Caco-2 (cell line): ENCODE measurements around the gene AEBP2. TPM values are rescaled to one million over a fixed set of nuclear protein-coding genes. Genes with fewer than 3 reads are reported as not detected.

Experiments
- BruUV-seq: library from RNA; stranded (reverse); fragments of 400-500 nt; replicated peaks from 2 replicates; lab custom pipeline; 2021; lab: Mats Ljungman, UMichigan
- CTCF ChIA-PET: fragments of 300-600 bp; sonication (Branson Sonifier 250); formaldehyde crosslinking; loops from one replicate; lab custom pipeline; 2022; ENCODE audit warnings: antibody characterized with exemption; lab: Charles Lee
- POLR2A ChIA-PET: fragments of 300-600 bp; sonication (Branson Sonifier 250); formaldehyde crosslinking; loops from one replicate; lab custom pipeline; 2022; ENCODE audit warnings: antibody characterized with exemption; lab: Charles Lee
- DNase-seq, 2 experiments: peaks; one replicate each; pipeline versions ENCODE4 v3.0.0 to v3.0.0-alpha.2; 2020 to 2022
- H3K27me3 ChIP-seq: replicated peaks from 2 replicates; pipeline ENCODE4 v1.6.0; 2011; ENCODE audit warnings: low read length; ENCODE audit not compliant: control insufficient read depth, insufficient read depth
- H3K36me3 ChIP-seq: 2 replicates; pipeline ENCODE4 v1.5.1; 2011; ENCODE audit warnings: low read length; ENCODE audit not compliant: control insufficient read depth, insufficient read depth
- H3K4me1 ChIP-seq: fragments of 250-450 bp; sonication (Bioruptor Pico); 2 replicates; pipeline ENCODE4 v1.5.1; 2020; ENCODE audit warnings: mild to moderate bottlenecking
- H3K4me3 ChIP-seq: 2 replicates; pipeline ENCODE4 v1.5.1; 2011; ENCODE audit warnings: low read depth, mild to moderate bottlenecking, control low read depth, low read length
- H3K9me3 ChIP-seq: fragments of 250-450 bp; sonication (Bioruptor Pico); 2 replicates; pipeline ENCODE4 v1.5.1; 2020; ENCODE audit warnings: mild to moderate bottlenecking, moderate library complexity
- H3K27ac Mint-ChIP-seq: one replicate; pipeline ENCODE4 v1.8.0; 2022; ENCODE audit warnings: mixed read lengths; ENCODE audit not compliant: unreplicated experiment
- H3K27me3 Mint-ChIP-seq: one replicate; pipeline ENCODE4 v1.8.0; 2022; ENCODE audit warnings: mixed read lengths; ENCODE audit not compliant: insufficient read depth, unreplicated experiment
- H3K36me3 Mint-ChIP-seq: one replicate; pipeline ENCODE4 v1.8.0; 2022; ENCODE audit warnings: mild to moderate bottlenecking, mixed read lengths; ENCODE audit not compliant: insufficient read depth, unreplicated experiment
- H3K4me1 Mint-ChIP-seq: one replicate; pipeline ENCODE4 v1.8.0; 2022; ENCODE audit warnings: low read depth, mixed read lengths; ENCODE audit not compliant: unreplicated experiment
- H3K4me3 Mint-ChIP-seq: one replicate; pipeline ENCODE4 v1.8.0; 2022; ENCODE audit warnings: mild to moderate bottlenecking, moderate library complexity, mixed read lengths; ENCODE audit not compliant: unreplicated experiment
- H3K9me3 Mint-ChIP-seq: one replicate; pipeline ENCODE4 v1.8.0; 2022; ENCODE audit warnings: mixed read lengths; ENCODE audit not compliant: unreplicated experiment
- intact Hi-C: fragments of 100-400 bp; cut with micrococcal nuclease; formaldehyde crosslinking; loops from one replicate; pipeline ENCODE4 v1.10.0; 2022; ENCODE audit not compliant: unreplicated experiment
- total RNA-seq: library from RNA; stranded (reverse); gene quantifications from 2 replicates; pipeline ENCODE4 v1.2.3, GENCODE V29; 2022
- TF ChIP-seq, protein P1 (sequence below), 2 experiments: fragments of 200-600 bp in 1 of 2; IDR thresholded peaks; 1 replicate in 1 of 2; 2 replicates in 1 of 2; pipeline versions ENCODE4 v1.5.1 to v1.8.0; 2011 to 2022; ENCODE audit warnings: antibody characterized with exemption in 1 of 2, control low read depth in 1 of 2, inconsistent platforms in 1 of 2, low read depth in 1 of 2, low read length in 1 of 2, mild to moderate bottlenecking in 1 of 2, moderate library complexity in 1 of 2; ENCODE audit not compliant: insufficient read depth in 1 of 2, severe bottlenecking in 1 of 2, unreplicated experiment in 1 of 2

The AEBP2 gene
- total RNA-seq, 1 experiment from 2014 or later = 68.0 TPM

DNA sequence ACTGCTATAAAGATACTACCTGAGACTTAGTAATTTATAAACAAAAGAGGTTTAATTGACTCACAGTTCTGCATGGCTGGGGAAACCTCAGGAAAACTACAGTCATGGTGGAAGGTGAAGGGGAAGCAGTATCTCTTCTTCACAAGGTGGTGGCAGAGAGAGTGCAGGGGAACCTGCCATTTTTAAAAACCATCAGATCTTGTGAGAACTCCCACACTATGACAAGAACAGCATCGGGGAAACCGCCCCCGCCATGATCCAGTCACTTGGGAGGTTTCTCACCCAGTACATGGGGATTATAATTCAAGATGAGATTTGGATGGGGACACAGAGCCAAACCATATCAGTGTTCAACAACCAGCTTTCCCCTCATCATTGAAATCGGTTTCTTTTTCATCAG lies 49.9 kb downstream of the AEBP2 start:
- Mint-ChIP-seq H3K4me1 (no peaks in the 10 kb centered on the region), H3K27ac (no peak overlapping the region), H3K9me3 (no peaks in the 10 kb centered on the region), H3K27me3 (no peaks in the 10 kb centered on the region), H3K4me3 (no peak overlapping the region), H3K36me3 (peaks cover 42% of the 10 kb centered on the region)
- TF ChIP-seq, protein P1, sequence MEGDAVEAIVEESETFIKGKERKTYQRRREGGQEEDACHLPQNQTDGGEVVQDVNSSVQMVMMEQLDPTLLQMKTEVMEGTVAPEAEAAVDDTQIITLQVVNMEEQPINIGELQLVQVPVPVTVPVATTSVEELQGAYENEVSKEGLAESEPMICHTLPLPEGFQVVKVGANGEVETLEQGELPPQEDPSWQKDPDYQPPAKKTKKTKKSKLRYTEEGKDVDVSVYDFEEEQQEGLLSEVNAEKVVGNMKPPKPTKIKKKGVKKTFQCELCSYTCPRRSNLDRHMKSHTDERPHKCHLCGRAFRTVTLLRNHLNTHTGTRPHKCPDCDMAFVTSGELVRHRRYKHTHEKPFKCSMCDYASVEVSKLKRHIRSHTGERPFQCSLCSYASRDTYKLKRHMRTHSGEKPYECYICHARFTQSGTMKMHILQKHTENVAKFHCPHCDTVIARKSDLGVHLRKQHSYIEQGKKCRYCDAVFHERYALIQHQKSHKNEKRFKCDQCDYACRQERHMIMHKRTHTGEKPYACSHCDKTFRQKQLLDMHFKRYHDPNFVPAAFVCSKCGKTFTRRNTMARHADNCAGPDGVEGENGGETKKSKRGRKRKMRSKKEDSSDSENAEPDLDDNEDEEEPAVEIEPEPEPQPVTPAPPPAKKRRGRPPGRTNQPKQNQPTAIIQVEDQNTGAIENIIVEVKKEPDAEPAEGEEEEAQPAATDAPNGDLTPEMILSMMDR (IDR thresholded peaks at IDR 0.05; ENCODE audit: insufficient read depth in 1 of 2, low read depth in 1 of 2, low read length in 1 of 2, severe bottlenecking in 1 of 2, unreplicated experiment in 1 of 2) = no peak
- no peak for DNase-seq
- no peaks in the 10 kb centered on the region for H3K9me3 ChIP-seq
- POLR2A ChIA-PET = no interaction called here
- H3K4me1 ChIP-seq = no peaks in the 10 kb centered on the region
- H3K4me3 ChIP-seq = no peak overlapping the region
- no peaks in the 10 kb centered on the region for H3K27me3 ChIP-seq
- BruUV-seq = no TSS peak
- intact Hi-C loops = no loop called here
- H3K36me3 ChIP-seq = no peaks in the 10 kb centered on the region
- CTCF ChIA-PET = no interaction called here

DNA sequence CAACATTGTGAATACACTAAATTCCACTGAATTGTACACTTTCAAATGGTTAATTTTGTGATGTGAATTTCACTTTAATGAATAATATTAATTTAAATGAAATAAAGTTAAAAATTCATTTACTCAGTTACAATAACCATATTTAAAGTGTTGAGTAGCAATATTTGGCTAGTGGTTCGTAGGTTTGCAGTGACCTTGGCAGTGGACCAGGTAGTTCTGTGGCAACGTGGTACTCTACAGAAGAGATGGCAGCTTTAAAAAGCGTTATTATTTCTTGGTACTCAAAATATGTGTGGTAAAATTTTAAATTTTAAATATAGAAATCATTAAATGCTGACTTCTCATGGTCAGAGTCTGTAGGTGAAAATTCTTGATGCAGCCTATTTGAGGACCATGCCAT lies 51.6 kb downstream of the AEBP2 start:
- intact Hi-C loops = no loop called here
- no peak overlapping the region for H3K27ac Mint-ChIP-seq

DNA sequence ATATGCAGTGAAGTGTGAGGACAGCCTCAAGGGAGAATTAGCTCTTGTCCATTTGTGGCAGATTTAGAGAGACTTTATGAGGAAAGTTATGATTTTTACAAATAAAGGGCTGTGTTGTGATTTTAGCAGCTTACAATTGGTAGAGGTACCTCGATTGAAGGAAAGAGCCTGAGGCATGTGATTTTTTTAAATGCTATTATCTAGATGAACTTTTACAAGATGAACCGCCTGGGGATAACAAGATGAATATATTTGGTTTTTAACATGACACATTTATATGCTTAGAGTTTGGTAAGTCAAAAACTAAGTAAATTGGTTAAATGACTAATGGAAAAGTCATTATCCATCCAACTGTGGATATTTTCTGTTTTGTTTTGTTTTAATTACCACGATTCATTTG lies 52.6 kb downstream of the AEBP2 start:
- Mint-ChIP-seq H3K9me3 (no peaks in the 10 kb centered on the region), H3K4me1 (no peaks in the 10 kb centered on the region), H3K4me3 (no peak overlapping the region), H3K36me3 (peaks cover 49% of the 10 kb centered on the region), H3K27ac (peak overlapping the region; percentile 30), H3K27me3 (no peaks in the 10 kb centered on the region)
- no peaks in the 10 kb centered on the region for H3K27me3 ChIP-seq
- ChIA-PET CTCF (no interaction called here), POLR2A (no interaction called here)
- intact Hi-C loops = no loop called here
- DNase-seq = no peak
- no peaks in the 10 kb centered on the region for H3K4me1 ChIP-seq
- no peaks in the 10 kb centered on the region for H3K36me3 ChIP-seq
- TF ChIP-seq, protein P1 (IDR thresholded peaks at IDR 0.05; ENCODE audit: insufficient read depth in 1 of 2, low read depth in 1 of 2, low read length in 1 of 2, severe bottlenecking in 1 of 2, unreplicated experiment in 1 of 2) = no peak
- no peaks in the 10 kb centered on the region for H3K9me3 ChIP-seq
- H3K4me3 ChIP-seq = no peak overlapping the region
- BruUV-seq = no TSS peak

More for the DNA sequence above, 51.6 kb downstream of the AEBP2 start:
- H3K4me3 ChIP-seq = no peak overlapping the region
- POLR2A ChIA-PET = no interaction called here
- TF ChIP-seq, protein P1 (IDR thresholded peaks at IDR 0.05; ENCODE audit: insufficient read depth in 1 of 2, low read depth in 1 of 2, low read length in 1 of 2, severe bottlenecking in 1 of 2, unreplicated experiment in 1 of 2) = no peak
- H3K27me3 ChIP-seq = no peaks in the 10 kb centered on the region
- H3K4me1 Mint-ChIP-seq = no peaks in the 10 kb centered on the region
- H3K9me3 ChIP-seq = no peaks in the 10 kb centered on the region
- H3K9me3 Mint-ChIP-seq = no peaks in the 10 kb centered on the region
- H3K36me3 ChIP-seq = no peaks in the 10 kb centered on the region
- no peak for DNase-seq
- no peaks in the 10 kb centered on the region for H3K27me3 Mint-ChIP-seq
- peaks cover 51% of the 10 kb centered on the region for H3K36me3 Mint-ChIP-seq
- H3K4me3 Mint-ChIP-seq = no peak overlapping the region
- CTCF ChIA-PET = no interaction called here
- no TSS peak for BruUV-seq
- H3K4me1 ChIP-seq = no peaks in the 10 kb centered on the region
